GM19328 (cell line): ENCODE results near the gene DGUOK.
"Not testable (repeated sequence)": the region's sequence is repeated elsewhere in the genome, so short reads cannot be mapped to it uniquely, and the experiment has no call there.

ENCODE experiments used
- ATAC-seq: cut with Tn5 transposase; IDR thresholded peaks from one replicate; pipeline ENCODE4 v1.9.1; 2021; ENCODE audit warnings: mild to moderate bottlenecking, moderate library complexity; ENCODE audit not compliant: unreplicated experiment

The DGUOK gene

DNA sequence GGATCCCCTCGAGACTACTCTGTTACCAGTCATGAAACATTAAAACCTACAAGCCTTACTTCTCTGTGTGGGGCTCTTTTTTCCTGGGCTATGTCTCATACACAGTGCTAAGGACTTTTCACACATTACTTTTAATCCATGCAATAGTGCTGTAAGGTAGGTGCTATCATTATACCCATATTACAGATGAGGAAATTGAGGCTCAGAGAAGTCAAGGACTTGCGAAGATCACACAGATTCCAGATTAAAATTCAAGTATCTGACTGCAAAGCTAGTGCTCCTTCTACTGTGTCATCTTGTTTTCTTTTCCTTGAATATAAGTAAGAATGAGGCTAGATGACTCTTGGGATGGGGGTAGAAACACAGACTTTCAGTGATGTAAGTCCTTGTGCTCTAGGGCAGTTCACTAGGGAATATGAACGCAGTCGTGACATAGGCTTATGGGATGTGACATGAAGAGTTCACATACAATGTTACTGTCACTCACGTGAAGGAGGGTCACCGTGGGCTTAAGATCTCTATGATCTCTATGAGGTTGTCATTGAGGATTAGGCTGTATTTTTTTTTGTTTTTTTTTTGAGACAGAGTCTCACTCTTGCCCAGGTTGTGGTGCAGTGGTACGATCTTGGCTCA is 7.0 kb upstream of the DGUOK start:
- ATAC-seq: no peak

GRCh38 chr2:73920577-73921545 is 5.8 kb upstream of the DGUOK start:
- ATAC-seq: no peak

GRCh38 chr2:73921581-73921980 is 5.1 kb upstream of the DGUOK start:
- no peak for ATAC-seq

GRCh38 chr2:73922681-73923080 is 4.0 kb upstream of the DGUOK start:
- no peak for ATAC-seq

DNA sequence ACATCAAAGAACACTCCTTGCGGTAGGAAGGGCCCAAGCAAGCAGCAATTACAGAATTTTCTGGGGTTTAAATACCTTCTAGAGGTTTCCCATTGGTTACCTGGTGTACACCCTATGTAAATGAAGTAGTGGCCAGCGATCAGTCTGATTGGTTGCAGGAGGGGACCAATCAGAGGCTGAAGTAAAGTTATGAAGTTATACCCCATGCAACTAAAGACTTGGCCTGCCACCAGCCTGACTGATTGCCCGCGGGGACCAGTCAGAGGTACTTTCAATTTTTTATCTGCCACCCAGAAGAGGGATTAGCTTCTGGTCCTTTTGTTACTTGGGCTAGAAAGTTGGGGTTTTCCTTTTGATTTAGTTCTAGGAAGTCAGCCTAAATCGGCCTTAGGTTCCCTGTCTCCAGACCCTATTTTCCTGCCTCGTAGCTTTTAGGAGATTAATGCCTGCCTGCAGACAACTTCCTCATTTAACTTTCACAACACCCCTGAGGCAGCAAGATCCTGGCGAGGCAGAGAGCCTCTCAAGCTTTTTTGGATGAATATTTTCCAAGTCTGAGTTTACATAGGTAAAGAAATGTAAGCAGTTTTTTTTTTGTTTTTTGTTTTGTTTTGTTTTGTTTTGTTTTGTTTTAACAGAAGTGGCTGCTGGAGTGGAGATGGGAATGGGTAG is 1.5 kb upstream of the DGUOK start:
- ATAC-seq: no peak

GRCh38 chr2:73925853-73926492 is 707 bp upstream of the DGUOK start:
- ATAC-seq: no peak

GRCh38 chr2:73927344-73927743 is 664 bp downstream of the DGUOK start:
- no peak for ATAC-seq

DNA sequence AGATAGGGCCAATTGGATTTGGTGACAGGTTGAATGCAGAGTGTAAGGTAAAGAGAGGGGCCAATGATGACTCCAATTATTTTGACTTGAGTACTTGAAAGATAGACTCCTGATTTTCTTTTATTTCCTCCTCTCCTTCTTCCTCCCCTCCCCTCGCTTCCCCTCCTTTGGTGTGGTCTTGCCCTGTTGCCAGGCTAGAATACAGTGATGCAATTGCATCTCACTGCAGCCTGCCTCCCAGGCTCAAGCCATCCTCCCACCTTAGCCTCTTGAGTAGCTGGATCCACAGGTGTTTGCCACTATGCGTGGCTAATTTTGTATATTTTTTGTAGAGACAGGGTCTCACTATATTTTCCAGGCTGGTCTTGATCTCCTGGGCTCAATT is 2.3 kb downstream of the DGUOK start:
- no peak for ATAC-seq

DNA sequence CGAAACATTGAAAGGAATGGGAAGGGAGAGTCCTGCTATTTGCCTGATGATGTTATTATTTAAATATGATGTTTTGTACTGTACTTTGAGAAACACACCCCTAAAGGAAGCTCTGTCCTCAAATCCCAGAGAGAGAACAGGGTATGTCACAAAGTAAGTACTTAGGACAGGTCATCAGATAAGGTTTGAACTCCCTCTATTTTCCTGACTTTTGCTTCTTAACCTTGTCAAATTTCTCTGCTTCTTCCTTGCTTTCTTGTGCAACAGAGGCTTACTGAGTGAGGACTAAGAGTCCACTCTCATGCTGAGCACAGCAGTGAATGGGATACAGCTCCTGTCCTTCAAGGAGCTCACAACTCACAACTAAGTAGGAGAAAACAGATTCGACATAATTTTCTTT is 3.7 kb downstream of the DGUOK start:
- ATAC-seq: no peak

DNA sequence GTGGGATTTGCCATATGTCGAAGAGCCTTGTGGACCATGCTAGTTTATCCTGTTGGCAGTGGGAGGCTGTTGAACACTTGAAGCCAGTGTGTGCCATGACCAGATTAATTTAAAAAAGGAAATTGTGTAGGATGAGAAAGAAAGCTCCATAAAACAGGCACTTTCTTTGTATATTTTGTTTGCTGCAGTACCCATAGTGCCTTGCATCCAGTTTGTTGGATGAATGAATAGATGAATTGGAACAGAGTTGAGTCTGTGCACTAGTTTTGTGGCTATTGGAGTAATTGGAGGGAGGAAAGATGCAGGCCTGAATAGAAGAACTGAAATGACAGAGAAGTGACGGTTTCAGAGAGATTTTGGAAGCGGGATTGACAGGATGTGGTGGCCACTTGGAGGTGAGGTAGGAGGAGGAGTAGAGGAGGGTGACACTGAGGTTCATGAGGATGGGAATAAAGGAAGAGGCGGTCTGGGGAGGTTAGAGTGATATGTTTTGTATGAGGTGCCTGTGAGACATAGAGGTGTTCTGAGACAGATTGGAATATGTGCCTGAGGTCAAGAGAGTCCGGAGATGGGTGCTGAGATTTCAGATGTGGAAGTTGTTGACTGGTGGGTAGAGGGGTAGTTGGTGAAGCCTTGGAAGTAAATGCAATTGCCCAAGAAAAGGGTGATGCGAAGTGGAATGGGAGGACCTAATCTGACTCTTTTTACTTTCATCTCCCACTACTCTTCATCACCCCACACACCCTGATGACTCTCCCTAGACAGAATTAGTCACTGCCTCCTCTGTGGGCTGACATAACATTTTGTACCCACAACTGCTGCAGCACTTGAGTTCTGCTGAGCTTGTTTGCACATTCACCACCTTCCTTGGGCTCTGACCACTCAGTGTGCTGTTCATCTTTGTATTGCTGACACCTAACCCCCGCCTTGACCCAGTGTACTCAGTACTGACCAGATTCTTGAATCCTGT is 5.1 kb downstream of the DGUOK start:
- no peak for ATAC-seq

GRCh38 chr2:73933194-73933593 is 6.5 kb downstream of the DGUOK start:
- no peak for ATAC-seq

DNA sequence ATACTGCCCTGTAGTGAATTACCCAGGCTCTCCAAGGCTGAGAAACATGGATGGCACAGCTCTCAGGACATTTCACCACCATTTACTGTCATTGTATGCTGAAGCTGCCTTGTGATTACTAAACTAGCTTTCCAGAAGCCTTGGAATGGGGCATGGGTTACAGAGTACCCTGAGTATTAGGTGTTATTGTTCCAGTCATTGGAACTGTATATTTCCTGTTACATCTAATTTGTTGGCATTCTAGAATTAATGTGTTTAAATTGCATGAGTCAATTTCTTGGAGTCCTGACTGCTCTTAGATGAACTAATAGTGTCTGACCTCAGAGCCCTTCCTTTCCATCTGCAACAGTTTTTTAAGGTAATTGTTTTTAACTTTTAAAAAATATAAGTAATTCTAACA is 9.0 kb downstream of the DGUOK start:
- no peak for ATAC-seq

- ATAC-seq: no peak
Observed at GRCh38 chr2:73937103-73937885, 10.6 kb downstream of the DGUOK start.

GRCh38 chr2:73937899-73938298 is 11.2 kb downstream of the DGUOK start:
- no peak for ATAC-seq

DNA sequence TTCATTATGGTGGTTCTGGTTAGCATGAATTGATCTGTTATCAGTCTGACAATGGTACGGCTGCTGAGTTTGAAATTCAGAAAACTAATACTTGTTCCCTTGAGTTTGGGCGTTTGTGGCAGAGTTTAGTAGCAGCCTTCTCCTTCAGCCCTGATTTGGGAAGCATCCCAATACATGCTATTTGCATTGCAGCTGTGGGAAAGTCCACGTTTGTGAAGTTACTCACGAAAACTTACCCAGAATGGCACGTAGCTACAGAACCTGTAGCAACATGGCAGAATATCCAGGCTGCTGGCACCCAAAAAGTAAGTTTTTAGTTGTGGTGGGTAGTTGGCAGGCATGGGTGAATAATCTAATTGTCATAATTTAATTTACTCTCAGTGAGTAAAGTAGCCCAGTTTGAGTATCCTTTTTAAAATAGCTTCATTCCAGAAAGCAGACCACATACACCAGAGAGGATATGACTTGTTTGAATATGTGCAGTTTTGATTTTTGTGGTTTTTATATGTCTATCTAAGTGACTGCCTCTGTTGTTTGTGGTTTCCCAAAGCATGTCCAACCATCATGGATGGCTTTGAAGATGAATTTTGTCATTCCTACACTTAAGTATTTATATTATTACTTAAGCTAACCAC is 12.2 kb downstream of the DGUOK start:
- ATAC-seq: no peak

- ATAC-seq: no peak
Observed at GRCh38 chr2:73939419-73939818, 12.7 kb downstream of the DGUOK start.

DNA sequence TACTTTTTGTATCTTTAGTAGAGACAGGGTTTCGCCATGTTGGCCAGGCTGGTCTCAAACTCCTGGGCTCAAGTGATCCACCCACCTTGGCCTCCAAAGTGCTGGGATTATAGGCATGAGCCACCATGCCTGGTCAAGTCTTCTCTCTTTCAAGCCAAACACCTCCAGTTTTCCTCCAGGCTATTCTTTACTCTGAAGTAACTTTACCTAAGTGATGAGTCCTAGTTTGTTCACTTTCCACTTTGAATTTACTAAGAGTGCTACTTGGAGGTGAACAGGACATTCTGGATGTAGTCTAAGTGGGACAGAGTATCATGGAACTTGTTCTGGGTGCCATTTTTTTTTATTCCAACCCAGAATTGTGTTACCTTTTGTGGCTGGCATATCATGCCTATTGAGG is 13.4 kb downstream of the DGUOK start:
- not testable (repeated sequence) for ATAC-seq

- no peak for ATAC-seq
Observed at GRCh38 chr2:73942664-73943063, 16.0 kb downstream of the DGUOK start.

- ATAC-seq: no peak
Observed at GRCh38 chr2:73944714-73945113, 18.0 kb downstream of the DGUOK start.
